ENCODE data around the gene P3R3URF.
A peak's percentile ranks its signal among the peaks of the same experiment; 100 is the strongest.

Gene P3R3URF

GRCh38 chr1:46183079-46183847, 7.0 kb upstream of the P3R3URF start:
- TF ChIP-seq CTCF (IDR thresholded peaks at IDR 0.05; ENCODE audit: extremely low read depth, insufficient read depth, missing control alignments) = no peak
- DNase-seq (ENCODE audit: low spot score) = no peak
- in situ Hi-C loops (cut with MboI; ENCODE audit: low pct_unique_long_range_greater_than_20kb, low sequenced_read_pairs, unreplicated experiment) = no loop called here

- DNase-seq (ENCODE audit: low spot score) = no peak
- TF ChIP-seq CTCF (IDR thresholded peaks at IDR 0.05; ENCODE audit: extremely low read depth, insufficient read depth, missing control alignments) = no peak
- in situ Hi-C loops (cut with MboI; ENCODE audit: low pct_unique_long_range_greater_than_20kb, low sequenced_read_pairs, unreplicated experiment) = no loop called here
Observed at GRCh38 chr1:46181343-46182260, 5.3 kb upstream of the P3R3URF start.

- TF ChIP-seq CTCF (IDR thresholded peaks at IDR 0.05; ENCODE audit: extremely low read depth, insufficient read depth, missing control alignments) = peak; percentile 50
- DNase-seq (ENCODE audit: low spot score) = no peak
- in situ Hi-C loops (cut with MboI; ENCODE audit: low pct_unique_long_range_greater_than_20kb, low sequenced_read_pairs, unreplicated experiment) = no loop called here
Observed at GRCh38 chr1:46180082-46180616, 3.9 kb upstream of the P3R3URF start.

GRCh38 chr1:46179138-46180081, 3.1 kb upstream of the P3R3URF start:
- in situ Hi-C loops (cut with MboI; ENCODE audit: low pct_unique_long_range_greater_than_20kb, low sequenced_read_pairs, unreplicated experiment) = loop anchor here (5.0 kb wide), 1 partner anchor 142 kb away; no protein-coding TSS in a partner anchor
- peak; percentile 82 for DNase-seq (ENCODE audit: low spot score)
- peak; percentile 92 for TF ChIP-seq CTCF (IDR thresholded peaks at IDR 0.05; ENCODE audit: extremely low read depth, insufficient read depth, missing control alignments)

GRCh38 chr1:46175243-46175642, 1.0 kb downstream of the P3R3URF start:
- DNase-seq (ENCODE audit: low spot score) = no peak
- TF ChIP-seq CTCF (IDR thresholded peaks at IDR 0.05; ENCODE audit: extremely low read depth, insufficient read depth, missing control alignments) = no peak
- in situ Hi-C loops (cut with MboI; ENCODE audit: low pct_unique_long_range_greater_than_20kb, low sequenced_read_pairs, unreplicated experiment) = loop anchor here (5.0 kb wide), 1 partner anchor 138 kb away; no protein-coding TSS in a partner anchor

Data from GM13977 (cell line).